ENCODE data around the gene IL1A.
"Not testable (repeated sequence)": the region's sequence is repeated elsewhere in the genome, so short reads cannot be mapped to it uniquely, and the experiment has no call there.

IL1A gene

GRCh38 chr2:112784199-112785189, at the start of gene IL1A:
IL1A (minus strand) TSS chr2:112784493; CDS start chr2:112783770, 723 bp downstream.
- Histone ChIP-seq H3K79me2 (ENCODE audit: insufficient read depth, low read depth) (no peaks in the 10 kb centered on the region), H3K4me1 (ENCODE audit: low read depth, poor library complexity, severe bottlenecking) (no peaks in the 10 kb centered on the region), H3K9ac (no peak within 1 kb of the TSS), H2AFZ (ENCODE audit: low read depth) (no peak within 1 kb of the TSS), H3K4me3 (IDR thresholded peaks at IDR 0.05; ENCODE audit: insufficient read depth, low read depth, low read length) (no peak within 1 kb of the TSS), H3K27ac (no peak within 1 kb of the TSS), H3K36me3 (ENCODE audit: insufficient read depth) (no peaks in the 10 kb centered on the region), H4K20me1 (ENCODE audit: insufficient read depth) (no peaks in the 10 kb centered on the region), H3K27me3 (ENCODE audit: insufficient read depth, low read depth) (no peaks in the 10 kb centered on the region), H3K4me2 (no peak within 1 kb of the TSS)
- no peak for TF ChIP-seq CTCF (conservative IDR thresholded peaks at IDR 0.05; ENCODE audit: low read depth, low read length)

GRCh38 chr2:112833976-112834375, 49.7 kb upstream of the IL1A start:
- no peak overlapping the region for H3K4me3 ChIP-seq (IDR thresholded peaks at IDR 0.05; ENCODE audit: insufficient read depth, low read depth, low read length)
- no peak overlapping the region for H3K9ac ChIP-seq
- no peak overlapping the region for H2AFZ ChIP-seq (ENCODE audit: low read depth)
- H4K20me1 ChIP-seq (ENCODE audit: insufficient read depth) = no peaks in the 10 kb centered on the region
- H3K79me2 ChIP-seq (ENCODE audit: insufficient read depth, low read depth) = no peaks in the 10 kb centered on the region
- H3K4me2 ChIP-seq = no peak overlapping the region
- no peaks in the 10 kb centered on the region for H3K27me3 ChIP-seq (ENCODE audit: insufficient read depth, low read depth)
- H3K36me3 ChIP-seq (ENCODE audit: insufficient read depth) = no peaks in the 10 kb centered on the region
- no peaks in the 10 kb centered on the region for H3K4me1 ChIP-seq (ENCODE audit: low read depth, poor library complexity, severe bottlenecking)
- TF ChIP-seq CTCF (conservative IDR thresholded peaks at IDR 0.05; ENCODE audit: low read depth, low read length) = no peak
- H3K27ac ChIP-seq = no peak overlapping the region

- not testable (repeated sequence) for H3K27ac ChIP-seq; H4K20me1 ChIP-seq (ENCODE audit: insufficient read depth); H3K4me2 ChIP-seq; H2AFZ ChIP-seq (ENCODE audit: low read depth); H3K4me1 ChIP-seq (ENCODE audit: low read depth, poor library complexity, severe bottlenecking); H3K27me3 ChIP-seq (ENCODE audit: insufficient read depth, low read depth); H3K4me3 ChIP-seq (IDR thresholded peaks at IDR 0.05; ENCODE audit: insufficient read depth, low read depth, low read length); H3K9ac ChIP-seq; H3K79me2 ChIP-seq (ENCODE audit: insufficient read depth, low read depth); H3K36me3 ChIP-seq (ENCODE audit: insufficient read depth)
Measured at GRCh38 chr2:112833639-112833931, 49.3 kb upstream of the IL1A start.

GRCh38 chr2:112832841-112833638, 48.7 kb upstream of the IL1A start:
- H4K20me1 ChIP-seq (ENCODE audit: insufficient read depth) = no peaks in the 10 kb centered on the region
- no peak overlapping the region for H3K4me3 ChIP-seq (IDR thresholded peaks at IDR 0.05; ENCODE audit: insufficient read depth, low read depth, low read length)
- H3K27me3 ChIP-seq (ENCODE audit: insufficient read depth, low read depth) = no peaks in the 10 kb centered on the region
- no peak overlapping the region for H3K4me2 ChIP-seq
- H2AFZ ChIP-seq (ENCODE audit: low read depth) = no peak overlapping the region
- no peak overlapping the region for H3K27ac ChIP-seq
- no peaks in the 10 kb centered on the region for H3K79me2 ChIP-seq (ENCODE audit: insufficient read depth, low read depth)
- TF ChIP-seq CTCF (conservative IDR thresholded peaks at IDR 0.05; ENCODE audit: low read depth, low read length) = no peak
- no peak overlapping the region for H3K9ac ChIP-seq
- no peaks in the 10 kb centered on the region for H3K4me1 ChIP-seq (ENCODE audit: low read depth, poor library complexity, severe bottlenecking)
- no peaks in the 10 kb centered on the region for H3K36me3 ChIP-seq (ENCODE audit: insufficient read depth)
